GM12892 (cell line): ENCODE results near the gene MED7.

Source experiments
- POLR2A ChIP-seq: IDR thresholded peaks from 2 replicates; pipeline ENCODE4 v1.6.1; 2011; ENCODE audit warnings: low read depth, low read length, control low read depth
- POLR2AphosphoS5 ChIP-seq: IDR thresholded peaks from 2 replicates; pipeline ENCODE4 v1.6.1; 2011; ENCODE audit warnings: low read depth, low read length, control low read depth
- TAF1 ChIP-seq: IDR thresholded peaks from 2 replicates; pipeline ENCODE4 v1.6.1; 2011; ENCODE audit warnings: low read depth, mild to moderate bottlenecking, control low read depth, low read length, borderline replicate concordance

GRCh38 chr5:157137691-157138090, 5.0 kb downstream of the MED7 start:
- no peak for TF ChIP-seq POLR2A
- no peak for TF ChIP-seq POLR2AphosphoS5
- TF ChIP-seq TAF1 = no peak
